GM10248 (cell line): ENCODE data around the gene TM9SF2.

ENCODE experiments used
- CTCF ChIA-PET: fragments of 300-600 bp; sonication (Branson Sonifier 250); formaldehyde crosslinking; extraction: SDS; loops from one replicate; lab custom pipeline; 2021; ENCODE audit warnings: antibody characterized with exemption; lab: Yijun Ruan, JAX
- POLR2A ChIA-PET: fragments of 350-650 bp; sonication (Branson Sonifier 250); formaldehyde crosslinking; extraction: SDS; loops from one replicate; lab custom pipeline; 2020; ENCODE audit warnings: antibody characterized with exemption; lab: Yijun Ruan, JAX
- DNase-seq: peaks from one replicate; pipeline ENCODE4 v3.0.0; 2012; ENCODE audit errors: extremely low spot score
- TF ChIP-seq, protein P1 (sequence below): IDR thresholded peaks from 2 replicates; pipeline ENCODE4 v1.5.1; 2012; ENCODE audit warnings: mild to moderate bottlenecking, low read depth; ENCODE audit errors: extremely low read depth, missing control alignments, control extremely low read depth

The TM9SF2 gene

DNA sequence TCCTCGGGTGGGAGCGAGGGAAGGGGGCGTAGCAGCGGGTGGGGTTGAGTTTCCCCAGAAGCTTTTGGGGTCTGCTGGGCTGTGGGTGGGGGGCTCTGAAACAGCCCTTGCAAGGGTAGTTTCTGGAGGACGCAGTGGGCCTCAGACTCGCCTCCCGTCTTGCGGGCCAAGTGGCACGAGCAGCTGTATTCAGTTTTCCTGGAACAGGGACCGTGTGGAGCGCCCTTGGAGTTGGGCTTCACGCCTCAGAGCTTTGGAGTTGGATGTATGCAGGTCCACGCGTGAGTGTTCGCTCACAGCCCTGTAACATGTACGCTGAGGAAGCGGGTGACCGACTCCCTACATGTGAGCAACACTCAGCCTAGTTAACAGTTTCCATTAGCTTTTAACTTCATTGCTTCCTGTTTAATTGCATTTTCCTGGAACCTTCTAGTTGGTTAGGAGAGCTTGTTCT lies 603 bp downstream of the TM9SF2 start:
- CTCF ChIA-PET, result interaction anchor here (1.0 to 8.5 kb wide), 9 partner anchors 13 to 233 kb away, joined by 3 to 50 read pairs (median 6); partner anchors contain the start of gene CLYBL
- no peak for DNase-seq
- TF ChIP-seq, protein P1, sequence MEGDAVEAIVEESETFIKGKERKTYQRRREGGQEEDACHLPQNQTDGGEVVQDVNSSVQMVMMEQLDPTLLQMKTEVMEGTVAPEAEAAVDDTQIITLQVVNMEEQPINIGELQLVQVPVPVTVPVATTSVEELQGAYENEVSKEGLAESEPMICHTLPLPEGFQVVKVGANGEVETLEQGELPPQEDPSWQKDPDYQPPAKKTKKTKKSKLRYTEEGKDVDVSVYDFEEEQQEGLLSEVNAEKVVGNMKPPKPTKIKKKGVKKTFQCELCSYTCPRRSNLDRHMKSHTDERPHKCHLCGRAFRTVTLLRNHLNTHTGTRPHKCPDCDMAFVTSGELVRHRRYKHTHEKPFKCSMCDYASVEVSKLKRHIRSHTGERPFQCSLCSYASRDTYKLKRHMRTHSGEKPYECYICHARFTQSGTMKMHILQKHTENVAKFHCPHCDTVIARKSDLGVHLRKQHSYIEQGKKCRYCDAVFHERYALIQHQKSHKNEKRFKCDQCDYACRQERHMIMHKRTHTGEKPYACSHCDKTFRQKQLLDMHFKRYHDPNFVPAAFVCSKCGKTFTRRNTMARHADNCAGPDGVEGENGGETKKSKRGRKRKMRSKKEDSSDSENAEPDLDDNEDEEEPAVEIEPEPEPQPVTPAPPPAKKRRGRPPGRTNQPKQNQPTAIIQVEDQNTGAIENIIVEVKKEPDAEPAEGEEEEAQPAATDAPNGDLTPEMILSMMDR, result no peak
- POLR2A ChIA-PET, result no interaction called here

DNA sequence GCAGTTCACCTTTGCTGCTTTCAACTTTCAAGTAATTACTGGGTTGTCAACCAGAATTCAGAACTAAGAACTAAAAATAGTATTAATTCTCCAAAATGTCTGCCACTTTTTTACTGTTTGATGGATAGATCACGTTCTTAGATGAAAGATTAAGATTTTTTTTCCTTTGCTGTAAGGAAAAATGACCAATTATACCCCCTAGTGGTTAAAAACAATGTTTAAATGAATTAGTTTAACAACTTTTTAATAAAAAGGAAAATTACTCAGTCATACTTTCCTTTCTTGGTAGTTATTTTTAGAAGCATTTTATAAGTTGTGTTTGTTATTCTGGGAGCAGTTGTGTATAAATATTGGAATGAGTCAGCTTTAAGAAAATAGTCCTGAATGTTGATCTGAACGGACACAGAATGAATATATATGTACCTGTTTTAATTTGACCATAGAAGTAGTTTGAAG lies 4.6 kb downstream of the TM9SF2 start:
- no peak for DNase-seq
- TF ChIP-seq, protein P1, result no peak
- POLR2A ChIA-PET, result no interaction called here
- CTCF ChIA-PET, result interaction anchor here (1.0 to 8.5 kb wide), 15 partner anchors 8 to 236 kb away, joined by 3 to 50 read pairs (median 4); no protein-coding TSS in a partner anchor

DNA sequence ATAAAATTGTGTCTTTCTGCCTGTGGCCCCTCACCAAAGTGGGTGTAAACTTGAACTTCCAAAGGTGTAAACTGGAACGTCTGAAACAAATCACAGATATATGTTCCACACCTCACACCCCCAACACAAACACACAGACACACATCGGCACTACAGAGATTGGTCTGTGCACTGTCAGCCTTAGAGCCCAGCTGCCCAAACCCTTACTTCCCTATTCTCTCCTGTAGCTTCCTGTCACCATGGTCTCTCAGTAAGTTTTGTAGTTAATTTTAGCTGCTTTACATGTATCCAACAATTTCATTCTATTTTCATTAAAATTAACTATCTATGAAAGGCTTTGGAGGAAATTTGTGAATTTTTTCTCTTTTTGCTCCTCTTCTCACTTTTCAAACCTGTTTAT lies 5.4 kb downstream of the TM9SF2 start:
- DNase-seq, result peak; percentile 33
- ChIA-PET POLR2A (no interaction called here), CTCF (interaction anchor here (0.6 to 8.5 kb wide), 14 partner anchors 8 to 237 kb away, joined by 3 to 50 read pairs (median 5); no protein-coding TSS in a partner anchor)
- TF ChIP-seq, protein P1, result no peak

DNA sequence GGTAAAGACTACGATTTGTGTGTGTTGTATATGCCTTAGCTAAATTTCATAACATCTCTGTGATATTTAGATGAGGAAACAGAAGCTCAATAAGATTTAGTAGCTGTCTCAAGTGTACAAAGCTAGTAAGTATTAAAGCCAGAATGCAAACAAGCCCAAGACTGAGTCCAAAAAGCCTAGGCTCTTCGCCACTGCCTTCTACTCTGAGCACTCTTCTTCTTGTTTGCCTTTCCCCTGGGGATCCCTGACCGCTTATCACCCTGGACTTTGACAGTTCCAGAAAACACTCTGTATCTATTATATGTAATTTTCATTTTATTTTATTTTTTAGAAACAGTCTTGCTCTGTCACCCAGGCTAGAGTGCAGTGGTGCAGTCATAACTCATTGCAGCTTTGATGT lies 5.8 kb downstream of the TM9SF2 start:
- POLR2A ChIA-PET, result no interaction called here
- DNase-seq, result no peak
- CTCF ChIA-PET, result interaction anchor here (0.6 to 8.5 kb wide), 14 partner anchors 7 to 237 kb away, joined by 3 to 50 read pairs (median 5); no protein-coding TSS in a partner anchor
- TF ChIP-seq, protein P1, result no peak

DNA sequence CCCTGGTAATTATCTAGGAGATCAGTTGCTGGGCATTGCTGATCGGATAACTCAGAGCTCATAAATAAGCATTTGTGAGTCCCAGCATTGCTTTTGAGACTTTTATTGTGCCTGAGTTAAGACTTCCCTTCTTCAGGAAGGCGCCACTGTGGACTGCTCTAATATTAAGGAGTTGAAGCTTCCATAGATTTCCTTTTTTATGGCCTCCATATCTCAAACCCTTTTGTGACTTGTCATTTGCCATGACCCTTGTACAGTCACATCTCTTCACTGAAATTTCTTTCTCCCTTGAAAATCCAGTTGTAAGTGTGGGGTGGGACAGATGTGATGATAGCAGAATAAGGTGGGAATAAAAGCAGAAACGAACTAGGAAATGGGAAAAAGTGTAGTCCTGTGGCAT lies 6.3 kb downstream of the TM9SF2 start:
- ChIA-PET POLR2A (no interaction called here), CTCF (interaction anchor here (1.2 to 8.5 kb wide), 10 partner anchors 9 to 238 kb away, joined by 3 to 50 read pairs (median 5); no protein-coding TSS in a partner anchor)
- TF ChIP-seq, protein P1, result no peak
- DNase-seq, result no peak

DNA sequence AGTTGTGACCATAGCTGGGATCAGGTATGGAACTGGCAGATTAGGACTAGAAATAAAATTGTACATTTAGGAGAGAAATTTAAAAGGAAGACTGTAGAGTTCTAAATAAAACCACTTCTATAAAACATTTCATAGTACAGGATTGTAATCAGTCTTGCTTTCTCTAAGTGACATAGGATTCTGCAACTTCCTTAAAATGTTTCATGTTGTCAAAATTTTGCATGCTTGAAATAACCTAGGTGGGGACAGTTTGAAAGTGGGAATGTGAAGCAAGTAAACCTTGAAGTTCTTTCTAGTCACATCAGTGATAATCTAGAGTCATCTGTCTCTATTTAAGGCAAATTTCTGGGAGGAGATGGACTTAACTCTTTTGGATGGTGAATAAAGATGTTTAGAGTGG lies 6.7 kb downstream of the TM9SF2 start:
- CTCF ChIA-PET, result interaction anchor here (1.1 to 8.5 kb wide), 9 partner anchors 8 to 238 kb away, joined by 3 to 50 read pairs (median 5); no protein-coding TSS in a partner anchor
- POLR2A ChIA-PET, result no interaction called here
- TF ChIP-seq, protein P1, result no peak
- DNase-seq, result no peak
